Uterus (tissue), 4 donors: ENCODE measurements around the gene ZBTB42. TPM values are rescaled to one million over a fixed set of nuclear protein-coding genes. Genes with fewer than 3 reads are reported as not detected.

Source experiments
- DNase-seq, 2 donors: peaks; one replicate each; pipeline ENCODE4 v3.0.0-alpha.2; 2019 to 2020
- H3K27ac ChIP-seq, 2 donors: fragments of 200-600 bp; sonication (generic); 1 replicate in 1 of 2; 2 replicates in 1 of 2; pipeline ENCODE4 v1.5.1; 2016 to 2018
- H3K27me3 ChIP-seq, 2 donors: fragments of 200-600 bp; sonication (generic); one replicate each; pipeline ENCODE4 v1.5.1; 2018 to 2019; ENCODE audit warnings: control low read depth in 1 of 2
- H3K36me3 ChIP-seq, 2 donors: fragments of 200-600 bp; sonication (generic); one replicate each; pipeline ENCODE4 v1.5.1; 2019; ENCODE audit warnings: control low read depth in 1 of 2
- H3K4me1 ChIP-seq, 2 donors: fragments of 200-600 bp; sonication (generic); one replicate each; pipeline ENCODE4 v1.5.1; 2018 to 2019; ENCODE audit warnings: control low read depth in 1 of 2
- H3K4me3 ChIP-seq, 2 donors: fragments of 200-600 bp; sonication (generic); 1 replicate in 1 of 2; 2 replicates in 1 of 2; pipeline ENCODE4 v1.5.1; 2018 to 2019; ENCODE audit warnings: mild to moderate bottlenecking in 1 of 2
- H3K9me3 ChIP-seq, 2 donors: fragments of 200-600 bp; sonication (generic); one replicate each; pipeline ENCODE4 v1.5.1; 2019; ENCODE audit warnings: control low read depth in 1 of 2
- POLR2A ChIP-seq, 2 donors: fragments of 450-650 bp; IDR thresholded peaks; one replicate each; pipeline ENCODE4 v1.6.1; 2016; ENCODE audit warnings: antibody characterized with exemption in 2 of 2, mild to moderate bottlenecking in 1 of 2, moderate library complexity in 1 of 2
- intact Hi-C: fragments of 100-400 bp; cut with DNase I; formaldehyde crosslinking; loops from one replicate; pipeline ENCODE4 v1.15.1; 2023; ENCODE audit warnings: low total_unique reads
- total RNA-seq, 4 donors: library from RNA; depleted of rRNA in 3 of 4; stranded (reverse); fragments of >200 nt in 3 of 4; gene quantifications; one replicate each; pipeline versions ENCODE4 v1.1.0 to v1.2.4, GENCODE V29; 2014 to 2023
- TF ChIP-seq, protein P1 (sequence below), 4 experiments: fragments of 200-600 bp in 2 of 4; fragments of 450-650 bp in 2 of 4; sonication (generic) in 2 of 4; IDR thresholded peaks; one replicate each; pipeline ENCODE4 v1.5.1; 2016 to 2019; ENCODE audit warnings: antibody characterized with exemption in 4 of 4, mild to moderate bottlenecking in 2 of 4, moderate library complexity in 1 of 4
- donor health status: DM: yes; HTN: yes; CAD: no.

The ZBTB42 gene
- total RNA-seq, 4 donors from 2014 or later = under 0.01 to 8.4 (median 3.9) TPM

DNA sequence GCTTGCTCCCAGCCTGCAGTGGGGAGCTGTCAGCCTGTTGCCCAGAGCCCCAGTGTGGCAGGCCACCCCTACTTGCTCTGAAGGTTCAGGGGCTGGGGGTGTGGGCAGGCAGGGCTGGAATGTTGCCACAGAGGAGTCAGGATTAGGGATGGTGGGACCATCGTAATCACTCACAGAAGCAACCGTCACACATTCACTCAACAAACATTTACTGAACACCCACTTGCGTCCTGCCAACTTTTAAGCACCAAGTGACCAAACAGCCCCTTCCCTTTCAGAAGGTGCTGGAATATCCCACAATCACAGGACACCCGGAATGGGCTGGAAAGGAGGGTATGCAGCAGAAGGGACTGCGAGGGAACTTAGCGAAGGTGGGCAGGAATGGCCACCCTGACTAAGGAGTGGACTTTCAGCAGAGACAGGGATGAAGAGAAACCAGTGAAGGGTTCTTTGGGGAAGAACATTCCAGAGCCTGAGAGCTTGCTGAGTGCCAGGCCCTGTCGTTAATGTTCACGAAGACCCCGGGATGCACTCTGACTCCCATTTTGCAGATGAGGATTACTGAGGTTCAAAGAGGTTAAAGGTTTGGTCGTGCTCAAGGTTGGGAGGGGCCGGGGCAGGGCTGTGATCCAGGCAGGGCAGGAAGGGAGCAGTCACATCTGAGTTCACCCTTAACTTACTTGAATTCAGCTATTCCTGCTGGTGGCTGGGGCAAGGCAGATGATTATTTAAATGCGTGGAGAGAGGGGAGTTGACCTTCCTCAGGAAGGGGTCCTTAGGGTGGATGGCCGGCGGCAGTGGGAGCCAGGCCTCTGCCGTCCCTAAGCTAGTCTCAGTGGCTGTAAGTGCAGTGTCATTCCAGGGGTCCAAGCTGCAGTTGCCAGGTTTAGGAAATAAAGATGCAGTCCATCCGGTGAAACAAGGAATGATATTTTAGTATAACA lies 2.3 kb upstream of the ZBTB42 start:
- H3K4me1 ChIP-seq = peaks cover 0 to 17% of the 10 kb centered on the region in 2 donors
- H3K36me3 ChIP-seq = no peaks in the 10 kb centered on the region
- no peaks in the 10 kb centered on the region for H3K9me3 ChIP-seq
- DNase-seq = no peak
- TF ChIP-seq, protein P1, sequence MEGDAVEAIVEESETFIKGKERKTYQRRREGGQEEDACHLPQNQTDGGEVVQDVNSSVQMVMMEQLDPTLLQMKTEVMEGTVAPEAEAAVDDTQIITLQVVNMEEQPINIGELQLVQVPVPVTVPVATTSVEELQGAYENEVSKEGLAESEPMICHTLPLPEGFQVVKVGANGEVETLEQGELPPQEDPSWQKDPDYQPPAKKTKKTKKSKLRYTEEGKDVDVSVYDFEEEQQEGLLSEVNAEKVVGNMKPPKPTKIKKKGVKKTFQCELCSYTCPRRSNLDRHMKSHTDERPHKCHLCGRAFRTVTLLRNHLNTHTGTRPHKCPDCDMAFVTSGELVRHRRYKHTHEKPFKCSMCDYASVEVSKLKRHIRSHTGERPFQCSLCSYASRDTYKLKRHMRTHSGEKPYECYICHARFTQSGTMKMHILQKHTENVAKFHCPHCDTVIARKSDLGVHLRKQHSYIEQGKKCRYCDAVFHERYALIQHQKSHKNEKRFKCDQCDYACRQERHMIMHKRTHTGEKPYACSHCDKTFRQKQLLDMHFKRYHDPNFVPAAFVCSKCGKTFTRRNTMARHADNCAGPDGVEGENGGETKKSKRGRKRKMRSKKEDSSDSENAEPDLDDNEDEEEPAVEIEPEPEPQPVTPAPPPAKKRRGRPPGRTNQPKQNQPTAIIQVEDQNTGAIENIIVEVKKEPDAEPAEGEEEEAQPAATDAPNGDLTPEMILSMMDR (IDR thresholded peaks at IDR 0.05) = no peak
- no peak for TF ChIP-seq POLR2A (IDR thresholded peaks at IDR 0.05)
- H3K27me3 ChIP-seq = no peaks in the 10 kb centered on the region
- intact Hi-C loops = no loop called here
- H3K27ac ChIP-seq = peak overlapping the region; percentile 95 to 99
- H3K4me3 ChIP-seq = no peak overlapping the region

DNA sequence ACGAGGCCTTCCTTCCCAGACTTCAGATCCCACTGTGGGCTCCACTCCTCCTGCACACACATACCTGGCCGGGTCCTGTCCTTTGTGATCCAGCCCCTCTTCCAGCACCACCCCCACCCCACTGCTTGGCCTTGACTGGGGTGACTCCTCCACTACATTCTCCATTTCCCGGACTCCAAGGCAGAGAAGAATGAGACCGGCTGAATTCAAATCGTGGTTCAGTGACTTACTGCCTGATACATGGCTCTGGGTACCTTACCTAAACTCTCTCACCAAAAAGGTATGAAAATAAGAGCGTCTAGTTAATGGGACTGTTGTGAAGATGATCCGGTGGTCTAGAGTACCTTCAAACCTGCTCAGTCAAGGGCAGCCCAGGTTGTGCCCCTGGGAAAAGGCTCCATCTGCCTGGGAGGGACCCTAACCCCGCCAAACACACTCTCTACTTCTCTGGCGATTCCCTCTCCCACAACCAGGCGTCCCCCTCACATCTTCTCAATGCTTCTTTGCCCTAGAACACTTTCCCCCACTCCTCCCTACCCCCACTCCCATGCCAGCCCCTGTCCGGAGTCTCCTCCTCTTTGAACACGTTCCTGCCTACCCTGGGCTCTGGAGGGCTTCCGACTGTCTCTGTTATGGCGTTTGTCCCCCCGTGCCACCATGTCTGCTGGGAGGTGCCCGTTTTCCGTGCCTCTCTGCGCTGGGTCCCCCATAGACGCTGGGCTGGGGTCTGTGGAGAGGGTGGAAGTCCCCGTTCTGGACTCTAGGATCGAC lies 1.5 kb upstream of the ZBTB42 start:
- peak; percentile 60 to 63 for DNase-seq
- Histone ChIP-seq H3K4me3 (peak overlapping the region; percentile 48 to 60), H3K36me3 (no peaks in the 10 kb centered on the region), H3K27ac (peak overlapping the region; percentile 95 to 99), H3K27me3 (no peaks in the 10 kb centered on the region), H3K4me1 (peaks cover 0 to 10% of the 10 kb centered on the region in 2 donors), H3K9me3 (no peaks in the 10 kb centered on the region)
- intact Hi-C loops = no loop called here
- TF ChIP-seq, protein P1 (IDR thresholded peaks at IDR 0.05) = peak in 3 of 4 experiments; percentile 25 to 39 (median 32)
- TF ChIP-seq POLR2A (IDR thresholded peaks at IDR 0.05) = no peak

DNA sequence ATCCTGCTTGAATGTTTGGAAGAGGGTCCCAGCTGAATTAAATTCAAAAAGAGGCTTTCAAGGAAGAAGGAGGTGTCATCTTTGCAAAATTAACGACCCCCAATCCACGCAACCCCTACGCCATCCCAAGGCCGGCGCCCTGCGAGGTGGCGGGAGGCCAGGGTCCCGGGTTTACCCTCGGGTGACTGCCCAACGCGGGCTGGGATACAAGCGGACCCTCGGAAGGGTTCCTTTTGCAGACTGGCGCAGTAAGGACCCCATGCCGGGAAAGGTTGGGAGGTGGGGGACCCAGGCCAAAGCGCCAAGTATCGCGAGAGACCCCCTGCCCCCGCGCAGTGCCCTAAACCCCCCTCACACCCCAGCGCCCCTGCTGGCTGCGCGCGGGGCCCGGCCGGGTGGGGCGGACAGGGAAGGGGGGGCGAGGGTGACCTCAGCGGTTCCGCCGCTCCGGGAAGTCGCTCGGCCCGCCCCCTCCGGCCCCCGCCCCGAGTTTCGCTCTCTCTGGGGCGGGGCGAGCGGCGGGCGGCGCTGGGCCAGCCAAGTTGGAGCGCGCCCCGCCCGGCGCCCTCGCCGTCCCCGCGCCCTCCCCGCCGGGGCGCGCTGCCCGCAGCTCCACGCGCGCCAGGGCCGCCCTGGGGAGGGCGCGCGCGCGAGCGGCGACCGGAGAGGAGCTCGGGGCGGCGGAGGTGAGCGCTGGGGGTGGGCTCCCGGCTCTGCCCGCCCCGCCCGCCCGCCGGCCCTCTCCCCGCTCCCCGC lies 708 bp upstream of the ZBTB42 start:
- TF ChIP-seq, protein P1 (IDR thresholded peaks at IDR 0.05) = peak in 3 of 4 experiments; percentile 5 to 59 (median 50)
- TF ChIP-seq POLR2A (IDR thresholded peaks at IDR 0.05) = peak; percentile 24 to 56
- H3K4me1 ChIP-seq = peaks cover 0 to 10% of the 10 kb centered on the region in 2 donors
- H3K27me3 ChIP-seq = no peaks in the 10 kb centered on the region
- peak; percentile 88 to 90 for DNase-seq
- peak overlapping the region; percentile 95 to 99 for H3K27ac ChIP-seq
- peak overlapping the region; percentile 54 to 60 for H3K4me3 ChIP-seq
- H3K9me3 ChIP-seq = no peaks in the 10 kb centered on the region
- H3K36me3 ChIP-seq = no peaks in the 10 kb centered on the region
- intact Hi-C loops = no loop called here

DNA sequence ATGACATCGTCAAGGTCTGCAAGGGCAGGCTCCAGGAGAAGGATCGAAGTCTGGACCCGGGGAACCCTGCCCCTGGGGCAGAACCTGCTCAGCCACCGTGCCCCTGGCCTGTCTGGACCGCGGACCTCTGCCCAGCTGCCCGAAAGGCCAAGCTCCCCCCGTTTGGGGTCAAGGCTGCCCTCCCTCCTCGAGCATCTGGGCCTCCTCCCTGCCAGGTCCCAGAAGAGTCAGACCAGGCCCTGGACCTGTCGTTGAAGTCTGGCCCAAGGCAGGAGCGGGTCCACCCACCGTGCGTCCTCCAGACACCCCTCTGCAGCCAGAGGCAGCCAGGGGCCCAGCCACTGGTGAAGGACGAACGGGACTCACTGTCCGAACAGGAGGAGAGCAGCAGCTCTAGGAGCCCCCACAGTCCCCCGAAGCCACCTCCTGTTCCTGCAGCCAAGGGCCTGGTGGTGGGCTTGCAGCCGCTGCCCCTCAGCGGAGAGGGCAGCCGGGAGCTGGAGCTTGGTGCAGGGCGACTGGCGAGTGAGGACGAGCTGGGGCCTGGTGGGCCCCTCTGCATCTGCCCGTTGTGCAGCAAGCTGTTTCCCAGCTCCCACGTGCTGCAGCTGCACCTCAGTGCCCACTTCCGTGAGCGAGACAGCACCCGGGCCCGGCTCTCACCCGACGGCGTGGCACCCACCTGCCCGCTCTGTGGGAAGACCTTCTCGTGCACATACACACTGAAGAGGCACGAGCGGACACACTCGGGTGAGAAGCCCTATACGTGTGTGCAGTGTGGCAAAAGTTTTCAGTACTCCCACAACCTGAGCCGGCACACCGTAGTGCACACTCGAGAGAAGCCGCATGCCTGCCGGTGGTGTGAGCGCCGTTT lies 856 bp downstream of the ZBTB42 start:
- intact Hi-C loops = no loop called here
- DNase-seq = no peak
- TF ChIP-seq, protein P1 (IDR thresholded peaks at IDR 0.05) = no peak
- TF ChIP-seq POLR2A (IDR thresholded peaks at IDR 0.05) = no peak
- no peaks in the 10 kb centered on the region for H3K9me3 ChIP-seq
- H3K27me3 ChIP-seq = no peaks in the 10 kb centered on the region
- H3K4me3 ChIP-seq = peak overlapping the region; percentile 54 to 60
- H3K4me1 ChIP-seq = peaks cover 0 to 10% of the 10 kb centered on the region in 2 donors
- H3K36me3 ChIP-seq = no peaks in the 10 kb centered on the region
- peak overlapping the region; percentile 95 to 99 for H3K27ac ChIP-seq
